Naive thymus-derived CD4-positive, alpha-beta T cell (primary cell): ENCODE data around the gene HLA-DPA1. TPM values are rescaled to one million over a fixed set of nuclear protein-coding genes. Genes with fewer than 3 reads are reported as not detected.

Experiments
- ATAC-seq: fragments of 150-1000 bp; cut with Tn5 transposase; 2 replicates; pipeline ENCODE4 v1.10.0; 2021; ENCODE audit warnings: mild to moderate bottlenecking, moderate library complexity
- CTCF ChIA-PET: fragments of 350-600 bp; sonication (Branson Sonifier 250); formaldehyde crosslinking; loops from one replicate; lab custom pipeline; 2021; ENCODE audit warnings: antibody characterized with exemption; lab: Charles Lee
- POLR2A ChIA-PET: fragments of 350-600 bp; sonication (Branson Sonifier 250); formaldehyde crosslinking; loops from one replicate; lab custom pipeline; 2021; ENCODE audit warnings: antibody characterized with exemption, inconsistent platforms; lab: Charles Lee
- DNase-seq, 9 donors: peaks; one replicate each; pipeline versions ENCODE4 v3.0.0 to v3.0.0-alpha.2; 2020 to 2022; ENCODE audit warnings: mixed read lengths in 1 of 9
- H3K27ac ChIP-seq: one replicate; pipeline ENCODE4 v1.7.0; 2013; ENCODE audit warnings: mild to moderate bottlenecking, low read depth, low read length, moderate library complexity
- H3K27me3 ChIP-seq, 2 donors: one replicate each; pipeline ENCODE4 v1.7.0; 2013; ENCODE audit warnings: low read length in 2 of 2, mild to moderate bottlenecking in 2 of 2, moderate library complexity in 2 of 2; ENCODE audit not compliant: control insufficient read depth in 2 of 2, insufficient read depth in 2 of 2
- H3K36me3 ChIP-seq, 3 experiments: 1 replicate in 2 of 3; 2 replicates in 1 of 3; pipeline ENCODE4 v1.7.0; 2013; ENCODE audit warnings: low read length in 3 of 3, mild to moderate bottlenecking in 3 of 3, moderate library complexity in 1 of 3; ENCODE audit not compliant: insufficient read depth in 3 of 3, control insufficient read depth in 2 of 3
- H3K4me1 ChIP-seq, 2 donors: one replicate each; pipeline ENCODE4 v1.7.0; 2013; ENCODE audit warnings: low read length in 2 of 2, mild to moderate bottlenecking in 2 of 2, moderate library complexity in 1 of 2; ENCODE audit not compliant: control insufficient read depth in 2 of 2, insufficient read depth in 2 of 2
- H3K4me3 ChIP-seq: 2 replicates; pipeline ENCODE4 v1.7.0; 2013; ENCODE audit warnings: mild to moderate bottlenecking, low read length
- H3K9me3 ChIP-seq, 3 experiments: 1 replicate in 2 of 3; 2 replicates in 1 of 3; pipeline ENCODE4 v1.7.0; 2013; ENCODE audit warnings: low read length in 3 of 3; ENCODE audit not compliant: control insufficient read depth in 2 of 3
- H3K27ac Mint-ChIP-seq, 9 donors: one replicate each; pipeline ENCODE4 v1.8.0; 2020 to 2022; ENCODE audit warnings: mixed read lengths in 9 of 9, mild to moderate bottlenecking in 8 of 9, moderate library complexity in 5 of 9, inconsistent platforms in 2 of 9
- H3K27me3 Mint-ChIP-seq, 5 donors: one replicate each; pipeline ENCODE4 v1.8.0; 2021 to 2022; ENCODE audit warnings: mixed read lengths in 5 of 5, mild to moderate bottlenecking in 1 of 5
- H3K36me3 Mint-ChIP-seq, 5 donors: one replicate each; pipeline ENCODE4 v1.8.0; 2020 to 2022; ENCODE audit warnings: mixed read lengths in 5 of 5, mild to moderate bottlenecking in 3 of 5, inconsistent platforms in 1 of 5
- H3K4me1 Mint-ChIP-seq, 7 donors: one replicate each; pipeline ENCODE4 v1.8.0; 2020 to 2022; ENCODE audit warnings: mixed read lengths in 7 of 7, mild to moderate bottlenecking in 3 of 7, inconsistent platforms in 1 of 7
- H3K4me3 Mint-ChIP-seq, 10 donors: one replicate each; pipeline ENCODE4 v1.8.0; 2020 to 2022; ENCODE audit warnings: mild to moderate bottlenecking in 10 of 10, mixed read lengths in 10 of 10, moderate library complexity in 6 of 10, inconsistent platforms in 2 of 10
- H3K9me3 Mint-ChIP-seq, 11 donors: one replicate each; pipeline ENCODE4 v1.8.0; 2020 to 2022; ENCODE audit warnings: mixed read lengths in 11 of 11, mild to moderate bottlenecking in 4 of 11, inconsistent platforms in 1 of 11, moderate library complexity in 1 of 11
- intact Hi-C, 2 donors: fragments of 100-400 bp; cut with micrococcal nuclease; formaldehyde crosslinking; loops; one replicate each; pipeline ENCODE4 v1.15.1; 2023
- polyA plus RNA-seq, 2 donors: library from polyadenylated mRNA; unstranded; fragments of 300-500 nt; fragmentation: Illumina TruSeq; gene quantifications; one replicate each; pipeline ENCODE4 v1.2.3, GENCODE V29; 2021
- total RNA-seq, 6 experiments: library from RNA in 5 of 6; stranded (reverse) in 5 of 6; gene quantifications; 1 replicate in 5 of 6; 2 replicates in 1 of 6; pipeline ENCODE4 v1.2.3 and lab custom pipeline; 2021 to 2026

HLA-DPA1 gene
- total and polyA plus RNA-seq, 7 experiments from 2014 or later, result 20.2 to 295 (median 45.6) TPM

DNA sequence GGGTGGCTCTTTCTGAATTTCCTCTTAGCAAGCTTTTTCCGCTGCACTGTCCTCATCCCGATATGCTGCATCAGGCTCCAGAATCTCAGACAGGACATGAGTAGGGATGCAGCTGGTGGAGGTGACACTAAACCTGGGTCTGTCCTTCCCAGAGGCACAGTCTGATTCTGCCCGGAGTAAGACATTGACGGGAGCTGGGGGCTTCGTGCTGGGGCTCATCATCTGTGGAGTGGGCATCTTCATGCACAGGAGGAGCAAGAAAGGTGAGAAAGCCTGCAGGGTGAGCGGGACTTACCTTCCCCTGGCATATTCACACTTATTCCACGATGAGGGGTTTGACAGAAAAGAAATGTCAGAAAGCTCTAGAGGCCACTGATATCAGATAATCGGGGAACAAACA lies 12.2 kb upstream of the HLA-DPA1 start:
- no peak overlapping the region for H3K4me3 Mint-ChIP-seq
- H3K36me3 Mint-ChIP-seq, result peaks cover 0 to 16% (median 2%) of the 10 kb centered on the region in 5 donors
- ChIA-PET POLR2A (no interaction called here), CTCF (no interaction called here)
- peaks cover 8 to 23% (median 10%) of the 10 kb centered on the region in 7 donors for H3K4me1 Mint-ChIP-seq
- ATAC-seq (no peak), DNase-seq (no peak)
- peaks cover 0 to 15% (median 0%) of the 10 kb centered on the region in 5 donors for H3K27me3 Mint-ChIP-seq
- H3K27me3 ChIP-seq, result no peaks in the 10 kb centered on the region
- intact Hi-C loops, result no loop called here
- no peaks in the 10 kb centered on the region for H3K9me3 ChIP-seq
- no peak overlapping the region for H3K27ac Mint-ChIP-seq
- peaks cover 0 to 7% of the 10 kb centered on the region in 2 donors for H3K4me1 ChIP-seq
- no peak overlapping the region for H3K4me3 ChIP-seq
- H3K27ac ChIP-seq, result no peak overlapping the region
- H3K36me3 ChIP-seq, result peaks cover 0 to 7% (median 0%) of the 10 kb centered on the region in 3 experiments
- H3K9me3 Mint-ChIP-seq, result no peaks in the 10 kb centered on the region

DNA sequence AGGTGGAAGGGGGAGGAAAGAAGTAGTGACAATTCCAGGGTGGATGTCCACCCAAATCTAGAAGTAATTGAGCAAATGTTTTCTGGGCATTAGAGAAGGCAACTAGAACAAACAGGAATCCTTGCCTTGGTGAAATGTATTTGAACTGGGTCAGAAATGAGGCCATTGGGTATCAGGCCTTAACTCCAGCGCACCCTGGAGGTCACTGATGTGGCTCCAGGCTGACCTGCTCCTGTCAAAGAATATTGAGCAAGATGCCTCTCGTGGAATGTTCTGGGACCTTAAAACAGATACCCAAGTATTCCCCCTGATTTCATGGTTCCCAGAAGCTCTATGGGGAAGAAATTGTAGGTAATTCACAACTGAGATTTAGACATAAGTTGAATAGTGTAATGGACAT lies 9.3 kb upstream of the HLA-DPA1 start:
- peaks cover 0 to 23% of the 10 kb centered on the region in 2 donors for H3K4me1 ChIP-seq
- no peaks in the 10 kb centered on the region for H3K27me3 ChIP-seq
- no peak overlapping the region for H3K27ac ChIP-seq
- DNase-seq, result peak in 1 of 9 donors; percentile 11
- Mint-ChIP-seq H3K27me3 (peaks cover 0 to 4% (median 0%) of the 10 kb centered on the region in 5 donors), H3K9me3 (peaks cover 0 to under 1% (median 0%) of the 10 kb centered on the region in 11 donors), H3K4me3 (no peak overlapping the region), H3K36me3 (peaks cover 0 to 19% (median 2%) of the 10 kb centered on the region in 5 donors), H3K27ac (no peak overlapping the region), H3K4me1 (peaks cover 10 to 44% (median 29%) of the 10 kb centered on the region in 7 donors)
- H3K9me3 ChIP-seq, result no peaks in the 10 kb centered on the region
- ChIA-PET CTCF (interaction anchor here (1.1 kb wide), 1 partner anchor 69 kb away, joined by 3 read pairs; no protein-coding TSS in a partner anchor), POLR2A (interaction anchor here (0.7 kb wide), 1 partner anchor 35 kb away, joined by 3 read pairs; no protein-coding TSS in a partner anchor)
- H3K36me3 ChIP-seq, result peaks cover 0 to 3% (median 0%) of the 10 kb centered on the region in 3 experiments
- no peak overlapping the region for H3K4me3 ChIP-seq
- ATAC-seq, result peak; percentile 68
- intact Hi-C loops, result loop anchor here in 1 of 2 donors (1.0 kb wide), 1 partner anchor 68 kb away; no protein-coding TSS in a partner anchor

- H3K4me3 ChIP-seq, result no peak overlapping the region
- CTCF ChIA-PET, result no interaction called here
- ATAC-seq, result no peak
- intact Hi-C loops, result no loop called here
- Mint-ChIP-seq H3K27me3 (peaks cover 0 to 11% (median 0%) of the 10 kb centered on the region in 5 donors), H3K36me3 (peaks cover 0 to 19% (median 2%) of the 10 kb centered on the region in 5 donors), H3K4me1 (peaks cover 15 to 53% (median 35%) of the 10 kb centered on the region in 7 donors), H3K27ac (peak overlapping the region in 3 of 9 donors; percentile 15 to 71 (median 46)), H3K4me3 (peak overlapping the region in 1 of 10 donors; percentile 58), H3K9me3 (peaks cover 0 to 1% (median 0%) of the 10 kb centered on the region in 11 donors)
- H3K4me1 ChIP-seq, result peaks cover 0 to 26% of the 10 kb centered on the region in 2 donors
- no peaks in the 10 kb centered on the region for H3K9me3 ChIP-seq
- H3K27ac ChIP-seq, result no peak overlapping the region
- no peaks in the 10 kb centered on the region for H3K36me3 ChIP-seq
- DNase-seq, result no peak
- POLR2A ChIA-PET, result no interaction called here
- no peaks in the 10 kb centered on the region for H3K27me3 ChIP-seq
These were observed 7.8 kb upstream of the HLA-DPA1 start for GRCh38 chr6:33081098-33081824.

DNA sequence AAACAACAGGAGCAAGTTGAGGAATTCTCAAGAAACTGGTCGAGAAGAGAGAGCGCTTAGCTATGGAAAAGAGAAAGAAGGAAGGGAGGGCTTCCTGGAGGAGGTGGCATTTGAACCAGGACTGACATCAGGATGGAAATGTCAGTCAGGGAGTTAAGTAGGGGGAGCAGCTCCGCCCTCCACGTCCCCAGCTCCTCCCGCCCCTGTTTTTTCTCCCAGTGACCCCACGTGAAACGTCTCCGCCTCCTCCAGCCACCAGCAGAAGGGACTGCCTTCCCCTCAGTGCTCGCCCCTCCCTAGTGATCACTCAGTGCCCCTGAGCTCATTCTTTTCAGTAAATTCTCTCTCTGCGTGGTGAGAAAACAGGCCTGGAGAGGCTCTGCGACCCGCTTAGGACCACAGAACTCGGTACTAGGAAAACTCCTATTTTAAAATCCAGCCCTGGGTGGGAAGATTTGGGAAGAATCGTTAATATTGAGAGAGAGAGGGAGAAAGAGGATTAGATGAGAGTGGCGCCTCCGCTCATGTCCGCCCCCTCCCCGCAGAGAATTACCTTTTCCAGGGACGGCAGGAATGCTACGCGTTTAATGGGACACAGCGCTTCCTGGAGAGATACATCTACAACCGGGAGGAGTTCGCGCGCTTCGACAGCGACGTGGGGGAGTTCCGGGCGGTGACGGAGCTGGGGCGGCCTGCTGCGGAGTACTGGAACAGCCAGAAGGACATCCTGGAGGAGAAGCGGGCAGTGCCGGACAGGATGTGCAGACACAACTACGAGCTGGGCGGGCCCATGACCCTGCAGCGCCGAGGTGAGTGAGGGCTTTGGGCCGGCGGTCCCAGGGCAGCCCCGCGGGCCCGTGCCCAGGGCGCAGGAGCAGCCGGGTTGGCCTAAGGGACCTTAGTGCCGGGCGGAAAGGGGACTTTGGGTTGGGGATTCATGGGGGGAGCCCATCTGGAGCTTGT lies 7.0 kb upstream of the HLA-DPA1 start:
- peaks cover 0 to 11% (median 0%) of the 10 kb centered on the region in 5 donors for H3K27me3 Mint-ChIP-seq

GRCh38 chr6:33079580-33079979 lies 6.1 kb upstream of the HLA-DPA1 start:
- H3K27ac ChIP-seq, result no peak overlapping the region
- H3K4me1 ChIP-seq, result peaks cover 5 to 31% of the 10 kb centered on the region in 2 donors
- peaks cover 27 to 59% (median 44%) of the 10 kb centered on the region in 7 donors for H3K4me1 Mint-ChIP-seq
- H3K27ac Mint-ChIP-seq, result peak overlapping the region in 1 of 9 donors; percentile 28
- CTCF ChIA-PET, result no interaction called here
- no peak overlapping the region for H3K4me3 Mint-ChIP-seq
- ATAC-seq, result no peak
- peaks cover 0 to 17% (median 2%) of the 10 kb centered on the region in 5 donors for H3K36me3 Mint-ChIP-seq
- H3K27me3 ChIP-seq, result no peaks in the 10 kb centered on the region
- H3K9me3 ChIP-seq, result no peaks in the 10 kb centered on the region
- H3K4me3 ChIP-seq, result no peak overlapping the region
- intact Hi-C loops, result loop anchor here in 1 of 2 donors (10.0 kb wide), 1 partner anchor 185 kb away; no protein-coding TSS in a partner anchor
- POLR2A ChIA-PET, result no interaction called here
- no peaks in the 10 kb centered on the region for H3K36me3 ChIP-seq
- peaks cover 0 to 1% (median 0%) of the 10 kb centered on the region in 11 donors for H3K9me3 Mint-ChIP-seq
- no peak for DNase-seq
- peaks cover 0 to 11% (median 0%) of the 10 kb centered on the region in 5 donors for H3K27me3 Mint-ChIP-seq

More for the DNA sequence above, 7.0 kb upstream of the HLA-DPA1 start:
- Histone ChIP-seq H3K4me1 (peaks cover 1 to 28% of the 10 kb centered on the region in 2 donors), H3K27ac (no peak overlapping the region), H3K36me3 (no peaks in the 10 kb centered on the region), H3K4me3 (no peak overlapping the region), H3K27me3 (no peaks in the 10 kb centered on the region), H3K9me3 (no peaks in the 10 kb centered on the region)
- Mint-ChIP-seq H3K36me3 (peaks cover 0 to 19% (median 2%) of the 10 kb centered on the region in 5 donors), H3K4me3 (peak overlapping the region in 3 of 10 donors; percentile 45 to 72 (median 64)), H3K27ac (peak overlapping the region in 1 of 9 donors; percentile 49), H3K4me1 (peaks cover 23 to 55% (median 39%) of the 10 kb centered on the region in 7 donors), H3K9me3 (peaks cover 0 to 1% (median 0%) of the 10 kb centered on the region in 11 donors)
- intact Hi-C loops, result no loop called here
- DNase-seq, result no peak
- peak; percentile 31 for ATAC-seq
- ChIA-PET POLR2A (no interaction called here), CTCF (no interaction called here)
